ENCODE measurements around the gene GOLGA6D.
A peak's percentile ranks its signal among the peaks of the same experiment; 100 is the strongest.
"Not testable (repeated sequence)": the region's sequence is repeated elsewhere in the genome, so short reads cannot be mapped to it uniquely, and the experiment has no call there.

The GOLGA6D gene

GRCh38 chr15:75249726-75250125, 32.9 kb upstream of the GOLGA6D start:
- TF ChIP-seq CTCF (conservative IDR thresholded peaks at IDR 0.05), result no peak
- no peak overlapping the region for H3K27ac ChIP-seq

- H3K27ac ChIP-seq, result not testable (repeated sequence)
Observed at GRCh38 chr15:75251343-75251742, 31.3 kb upstream of the GOLGA6D start.

DNA sequence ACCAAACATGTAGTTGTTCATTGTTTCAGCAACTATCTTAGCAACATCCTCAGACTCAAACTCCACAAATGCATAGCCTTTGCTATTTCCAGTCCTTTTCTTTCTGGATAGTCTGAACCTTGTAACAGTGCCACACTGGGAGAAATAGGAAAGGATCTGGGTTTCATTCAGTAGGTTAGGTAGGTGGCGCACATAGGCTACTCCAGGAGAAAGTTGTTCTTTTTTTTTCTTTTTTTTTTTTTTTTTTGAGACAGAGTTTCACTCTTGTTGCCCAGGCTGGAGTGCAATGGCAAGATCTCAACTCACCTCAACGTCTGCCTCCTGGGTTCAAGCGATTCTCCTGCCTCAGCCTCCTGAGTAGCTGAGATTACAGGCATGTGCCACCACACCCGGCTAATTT, 30.4 kb upstream of the GOLGA6D start:
- H3K27ac ChIP-seq, result not testable (repeated sequence)

- H3K27ac ChIP-seq, result not testable (repeated sequence)
Observed at GRCh38 chr15:75258034-75258433, 24.6 kb upstream of the GOLGA6D start, which contains the start of gene GOLGA6C. TSS of gene GOLGA6C (plus strand) at chr15:75258334. CDS start at chr15:75258599, 265 bp downstream.

- H3K27ac ChIP-seq, result not testable (repeated sequence)
Observed at GRCh38 chr15:75258620-75259343, 23.9 kb upstream of the GOLGA6D start.

- H3K27ac ChIP-seq, result not testable (repeated sequence)
Observed at GRCh38 chr15:75259873-75260272, 22.8 kb upstream of the GOLGA6D start.

DNA sequence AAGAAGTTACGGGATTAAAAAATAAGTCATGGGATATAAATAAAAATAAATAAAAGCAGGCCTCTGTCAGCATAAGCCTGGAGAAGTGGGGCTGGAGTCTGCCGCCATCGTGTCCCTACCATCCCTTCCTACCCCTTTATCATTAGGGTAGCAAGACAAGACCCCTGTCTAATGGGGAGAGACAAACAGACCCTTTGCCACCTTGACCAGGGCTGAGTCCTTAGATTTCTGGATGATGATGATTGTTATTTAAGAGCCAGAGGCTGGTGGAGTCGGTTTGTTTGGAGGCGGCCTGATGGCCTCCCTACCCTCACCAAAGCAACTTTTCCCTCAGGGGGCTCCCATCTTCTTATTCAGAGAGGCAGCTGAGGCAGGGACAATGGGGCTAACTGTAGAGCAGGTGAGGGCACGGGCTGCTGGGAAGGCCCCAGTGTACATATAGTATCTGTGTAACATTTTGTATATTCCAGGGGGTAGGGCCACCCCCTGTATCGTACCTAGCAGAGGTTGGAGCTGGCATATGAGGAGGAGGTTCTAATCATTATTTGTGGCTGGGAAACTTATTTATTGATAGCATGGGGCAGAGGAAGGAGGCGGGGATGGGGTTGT, 8.8 kb upstream of the GOLGA6D start:
- not testable (repeated sequence) for H3K27ac ChIP-seq

DNA sequence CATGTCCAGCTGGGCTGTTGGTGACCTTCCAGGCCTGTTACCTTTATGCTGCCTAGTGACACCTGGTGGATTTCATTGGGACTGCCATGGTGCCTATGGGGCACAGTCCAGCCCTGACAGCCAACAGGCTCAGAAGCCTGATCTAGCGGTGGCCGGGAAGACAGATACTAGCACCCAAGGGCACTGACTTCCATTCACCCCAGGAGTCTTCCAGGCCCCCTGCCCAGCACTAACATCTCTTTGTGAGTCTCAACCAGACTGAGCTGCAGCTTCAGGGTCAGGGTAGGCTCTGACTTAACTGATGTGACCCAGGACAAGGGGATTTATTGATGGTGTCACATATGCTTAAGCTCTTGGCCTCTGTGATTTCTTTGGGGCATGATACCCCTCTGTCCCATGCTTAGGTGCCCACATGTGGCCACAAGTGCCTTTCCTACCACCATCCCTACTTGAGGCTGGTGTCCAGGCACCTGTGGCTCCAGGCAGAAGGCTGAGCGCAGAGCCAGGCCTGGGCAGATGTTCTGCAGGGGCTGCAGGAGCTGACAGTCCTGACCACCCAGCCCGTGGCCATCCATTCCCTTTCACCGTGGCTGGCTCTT, 8.0 kb upstream of the GOLGA6D start:
- not testable (repeated sequence) for H3K27ac ChIP-seq

GRCh38 chr15:75275617-75276016, 7.0 kb upstream of the GOLGA6D start:
- not testable (repeated sequence) for H3K27ac ChIP-seq

More for the DNA sequence above, 8.0 kb upstream of the GOLGA6D start:
- peak; percentile 97 for TF ChIP-seq CTCF (conservative IDR thresholded peaks at IDR 0.05)

DNA sequence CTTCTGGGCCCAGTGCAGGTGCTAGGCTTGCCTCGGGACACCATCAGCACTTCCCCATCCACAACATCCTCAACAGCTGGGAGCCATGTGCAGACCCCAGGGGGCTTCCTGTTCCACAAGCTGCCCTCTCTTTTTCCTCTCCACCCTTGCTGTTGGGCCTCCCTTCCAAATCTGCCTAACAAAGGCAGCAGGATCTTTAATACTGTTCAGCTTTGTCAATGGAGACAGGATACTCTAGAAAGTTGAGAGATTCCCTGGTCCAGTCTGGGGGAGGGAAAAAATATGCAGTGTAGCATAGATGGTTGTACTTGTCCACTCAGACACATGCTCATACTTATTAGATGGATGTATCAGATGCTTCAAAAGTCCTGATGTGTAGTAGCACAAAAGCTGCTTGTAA, 4.1 kb upstream of the GOLGA6D start:
- H3K27ac ChIP-seq, result not testable (repeated sequence)

- not testable (repeated sequence) for H3K27ac ChIP-seq
Observed at GRCh38 chr15:75284152-75284551, 1.5 kb downstream of the GOLGA6D start.

- H3K27ac ChIP-seq, result not testable (repeated sequence)
Observed at GRCh38 chr15:75293660-75294059, 11.0 kb downstream of the GOLGA6D start.

DNA sequence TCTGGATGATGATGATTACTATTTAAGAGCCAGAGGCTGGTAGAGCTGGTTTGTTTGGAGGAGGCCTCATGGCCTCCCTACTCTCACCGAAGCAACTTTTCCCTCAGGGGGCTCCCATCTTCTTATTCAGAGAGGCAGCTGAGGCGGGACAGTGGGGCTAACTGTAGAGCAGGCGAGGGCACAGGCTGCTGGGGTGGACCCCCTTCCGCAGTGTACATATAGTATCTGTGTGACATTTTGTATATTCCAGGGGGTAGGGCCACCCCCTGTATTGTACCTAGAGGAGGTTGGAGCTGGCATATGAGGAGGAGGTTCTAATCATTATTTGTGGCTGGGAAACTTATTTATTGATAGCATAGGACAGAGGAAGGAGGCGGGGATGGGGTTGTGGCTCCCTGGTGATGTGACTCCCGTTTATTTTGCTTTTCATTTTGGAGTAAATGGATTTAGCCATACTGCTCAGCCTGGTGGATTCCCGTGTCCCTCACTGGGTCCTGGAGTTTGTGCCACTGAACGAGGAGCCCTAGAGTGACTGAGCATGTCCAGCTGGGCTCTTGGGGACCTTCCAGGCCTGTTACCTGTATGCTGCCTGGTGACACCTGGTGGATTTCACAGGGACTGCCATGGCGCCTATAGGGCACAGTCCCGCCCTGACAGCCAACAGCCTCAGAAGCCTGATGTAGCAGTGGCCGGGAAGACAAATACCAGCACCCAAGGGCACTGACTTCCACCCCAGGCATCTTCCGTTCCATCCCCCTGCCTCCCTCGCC, 16.1 kb downstream of the GOLGA6D start:
- not testable (repeated sequence) for H3K27ac ChIP-seq

Measured in C4-2B (cell line).